Measurements from ENCODE around the gene MELTF.

Gene MELTF

GRCh38 chr3:196995027-196995426 is 34.6 kb downstream of the MELTF start:
- Histone ChIP-seq H3K4me1 (ENCODE audit: control insufficient read depth in 5 of 5, insufficient read depth in 5 of 5, low read length in 5 of 5) (no peaks in the 10 kb centered on the region), H3K4me3 (ENCODE audit: low read depth in 1 of 5, low read length in 5 of 5) (no peak overlapping the region), H3K27ac (ENCODE audit: low read depth, low read length) (no peak overlapping the region)

GRCh38 chr3:196994056-196994455 is 35.6 kb downstream of the MELTF start:
- no peak overlapping the region for H3K9ac ChIP-seq (ENCODE audit: low read length in 5 of 5)
- H3K9me3 ChIP-seq (ENCODE audit: control insufficient read depth in 5 of 5, low read length in 5 of 5) = peaks cover 0 to 4% (median 0%) of the 10 kb centered on the region in 5 donors
- H3K27ac ChIP-seq (ENCODE audit: low read depth, low read length) = no peak overlapping the region
- H3K36me3 ChIP-seq (ENCODE audit: control insufficient read depth in 5 of 5, insufficient read depth in 5 of 5, low read length in 5 of 5) = no peaks in the 10 kb centered on the region
- no peak overlapping the region for H3K4me3 ChIP-seq (ENCODE audit: low read depth in 1 of 5, low read length in 5 of 5)
- no peaks in the 10 kb centered on the region for H3K4me1 ChIP-seq (ENCODE audit: control insufficient read depth in 5 of 5, insufficient read depth in 5 of 5, low read length in 5 of 5)
- H3K27me3 ChIP-seq (ENCODE audit: control insufficient read depth in 5 of 5, insufficient read depth in 4 of 5, low read length in 5 of 5) = peaks cover 0 to 3% (median 0%) of the 10 kb centered on the region in 5 donors

More at GRCh38 chr3:196995027-196995426, 34.6 kb downstream of the MELTF start:
- peaks cover 0 to 2% (median 0%) of the 10 kb centered on the region in 5 donors for H3K27me3 ChIP-seq (ENCODE audit: control insufficient read depth in 5 of 5, insufficient read depth in 4 of 5, low read length in 5 of 5)
- no peaks in the 10 kb centered on the region for H3K36me3 ChIP-seq (ENCODE audit: control insufficient read depth in 5 of 5, insufficient read depth in 5 of 5, low read length in 5 of 5)
- no peak overlapping the region for H3K9ac ChIP-seq (ENCODE audit: low read length in 5 of 5)
- peaks cover 0 to 4% (median 0%) of the 10 kb centered on the region in 5 donors for H3K9me3 ChIP-seq (ENCODE audit: control insufficient read depth in 5 of 5, low read length in 5 of 5)

GRCh38 chr3:196992461-196993065 is 37.1 kb downstream of the MELTF start:
- Histone ChIP-seq H3K4me1 (ENCODE audit: control insufficient read depth in 5 of 5, insufficient read depth in 5 of 5, low read length in 5 of 5) (no peaks in the 10 kb centered on the region), H3K4me3 (ENCODE audit: low read depth in 1 of 5, low read length in 5 of 5) (no peak overlapping the region), H3K27ac (ENCODE audit: low read depth, low read length) (no peak overlapping the region), H3K9ac (ENCODE audit: low read length in 5 of 5) (no peak overlapping the region), H3K36me3 (ENCODE audit: control insufficient read depth in 5 of 5, insufficient read depth in 5 of 5, low read length in 5 of 5) (no peaks in the 10 kb centered on the region), H3K27me3 (ENCODE audit: control insufficient read depth in 5 of 5, insufficient read depth in 4 of 5, low read length in 5 of 5) (peaks cover 0 to 4% (median 3%) of the 10 kb centered on the region in 5 donors), H3K9me3 (ENCODE audit: control insufficient read depth in 5 of 5, low read length in 5 of 5) (no peaks in the 10 kb centered on the region)

GRCh38 chr3:196991581-196992460 is 37.8 kb downstream of the MELTF start:
- peaks cover 0 to 6% (median 3%) of the 10 kb centered on the region in 5 donors for H3K27me3 ChIP-seq (ENCODE audit: control insufficient read depth in 5 of 5, insufficient read depth in 4 of 5, low read length in 5 of 5)
- H3K27ac ChIP-seq (ENCODE audit: low read depth, low read length) = no peak overlapping the region
- no peak overlapping the region for H3K4me3 ChIP-seq (ENCODE audit: low read depth in 1 of 5, low read length in 5 of 5)
- H3K4me1 ChIP-seq (ENCODE audit: control insufficient read depth in 5 of 5, insufficient read depth in 5 of 5, low read length in 5 of 5) = no peaks in the 10 kb centered on the region
- H3K9ac ChIP-seq (ENCODE audit: low read length in 5 of 5) = no peak overlapping the region
- no peaks in the 10 kb centered on the region for H3K9me3 ChIP-seq (ENCODE audit: control insufficient read depth in 5 of 5, low read length in 5 of 5)
- H3K36me3 ChIP-seq (ENCODE audit: control insufficient read depth in 5 of 5, insufficient read depth in 5 of 5, low read length in 5 of 5) = no peaks in the 10 kb centered on the region

GRCh38 chr3:196990601-196991007 is 39.0 kb downstream of the MELTF start:
- Histone ChIP-seq H3K4me3 (ENCODE audit: low read depth in 1 of 5, low read length in 5 of 5) (no peak overlapping the region), H3K27me3 (ENCODE audit: control insufficient read depth in 5 of 5, insufficient read depth in 4 of 5, low read length in 5 of 5) (peaks cover 0 to 6% (median 3%) of the 10 kb centered on the region in 5 donors)

GRCh38 chr3:196989721-196990262 is 39.8 kb downstream of the MELTF start:
- peaks cover 0 to 9% (median 5%) of the 10 kb centered on the region in 5 donors for H3K27me3 ChIP-seq (ENCODE audit: control insufficient read depth in 5 of 5, insufficient read depth in 4 of 5, low read length in 5 of 5)
- no peak overlapping the region for H3K4me3 ChIP-seq (ENCODE audit: low read depth in 1 of 5, low read length in 5 of 5)
- no peaks in the 10 kb centered on the region for H3K9me3 ChIP-seq (ENCODE audit: control insufficient read depth in 5 of 5, low read length in 5 of 5)
- no peak overlapping the region for H3K9ac ChIP-seq (ENCODE audit: low read length in 5 of 5)
- H3K36me3 ChIP-seq (ENCODE audit: control insufficient read depth in 5 of 5, insufficient read depth in 5 of 5, low read length in 5 of 5) = no peaks in the 10 kb centered on the region
- no peaks in the 10 kb centered on the region for H3K4me1 ChIP-seq (ENCODE audit: control insufficient read depth in 5 of 5, insufficient read depth in 5 of 5, low read length in 5 of 5)
- no peak overlapping the region for H3K27ac ChIP-seq (ENCODE audit: low read depth, low read length)

More at GRCh38 chr3:196990601-196991007, 39.0 kb downstream of the MELTF start:
- Histone ChIP-seq H3K9ac (ENCODE audit: low read length in 5 of 5) (no peak overlapping the region), H3K27ac (ENCODE audit: low read depth, low read length) (no peak overlapping the region), H3K36me3 (ENCODE audit: control insufficient read depth in 5 of 5, insufficient read depth in 5 of 5, low read length in 5 of 5) (no peaks in the 10 kb centered on the region), H3K4me1 (ENCODE audit: control insufficient read depth in 5 of 5, insufficient read depth in 5 of 5, low read length in 5 of 5) (no peaks in the 10 kb centered on the region), H3K9me3 (ENCODE audit: control insufficient read depth in 5 of 5, low read length in 5 of 5) (no peaks in the 10 kb centered on the region)

- Histone ChIP-seq H3K9me3 (ENCODE audit: control insufficient read depth in 5 of 5, low read length in 5 of 5) (peaks cover 0 to under 1% (median 0%) of the 10 kb centered on the region in 5 donors), H3K36me3 (ENCODE audit: control insufficient read depth in 5 of 5, insufficient read depth in 5 of 5, low read length in 5 of 5) (no peaks in the 10 kb centered on the region), H3K27ac (ENCODE audit: low read depth, low read length) (no peak overlapping the region), H3K4me1 (ENCODE audit: control insufficient read depth in 5 of 5, insufficient read depth in 5 of 5, low read length in 5 of 5) (no peaks in the 10 kb centered on the region), H3K27me3 (ENCODE audit: control insufficient read depth in 5 of 5, insufficient read depth in 4 of 5, low read length in 5 of 5) (peaks cover 0 to 9% (median 5%) of the 10 kb centered on the region in 5 donors), H3K9ac (ENCODE audit: low read length in 5 of 5) (no peak overlapping the region), H3K4me3 (ENCODE audit: low read depth in 1 of 5, low read length in 5 of 5) (no peak overlapping the region)
These were observed 41.2 kb downstream of the MELTF start for GRCh38 chr3:196988241-196989029.

- Histone ChIP-seq H3K4me1 (ENCODE audit: control insufficient read depth in 5 of 5, insufficient read depth in 5 of 5, low read length in 5 of 5) (no peaks in the 10 kb centered on the region), H3K36me3 (ENCODE audit: control insufficient read depth in 5 of 5, insufficient read depth in 5 of 5, low read length in 5 of 5) (no peaks in the 10 kb centered on the region), H3K27me3 (ENCODE audit: control insufficient read depth in 5 of 5, insufficient read depth in 4 of 5, low read length in 5 of 5) (peaks cover 0 to 9% (median 5%) of the 10 kb centered on the region in 5 donors), H3K27ac (ENCODE audit: low read depth, low read length) (no peak overlapping the region), H3K9me3 (ENCODE audit: control insufficient read depth in 5 of 5, low read length in 5 of 5) (peaks cover 0 to 4% (median 3%) of the 10 kb centered on the region in 5 donors), H3K4me3 (ENCODE audit: low read depth in 1 of 5, low read length in 5 of 5) (no peak overlapping the region), H3K9ac (ENCODE audit: low read length in 5 of 5) (no peak overlapping the region)
These were observed 42.6 kb downstream of the MELTF start for GRCh38 chr3:196987022-196987421.

GRCh38 chr3:196985954-196986885 is 43.4 kb downstream of the MELTF start:
- peaks cover 0 to 4% (median 3%) of the 10 kb centered on the region in 5 donors for H3K9me3 ChIP-seq (ENCODE audit: control insufficient read depth in 5 of 5, low read length in 5 of 5)
- H3K27ac ChIP-seq (ENCODE audit: low read depth, low read length) = no peak overlapping the region
- no peak overlapping the region for H3K4me3 ChIP-seq (ENCODE audit: low read depth in 1 of 5, low read length in 5 of 5)
- H3K4me1 ChIP-seq (ENCODE audit: control insufficient read depth in 5 of 5, insufficient read depth in 5 of 5, low read length in 5 of 5) = no peaks in the 10 kb centered on the region
- H3K27me3 ChIP-seq (ENCODE audit: control insufficient read depth in 5 of 5, insufficient read depth in 4 of 5, low read length in 5 of 5) = peaks cover 0 to 9% (median 5%) of the 10 kb centered on the region in 5 donors
- no peaks in the 10 kb centered on the region for H3K36me3 ChIP-seq (ENCODE audit: control insufficient read depth in 5 of 5, insufficient read depth in 5 of 5, low read length in 5 of 5)
- H3K9ac ChIP-seq (ENCODE audit: low read length in 5 of 5) = no peak overlapping the region

Data from subcutaneous abdominal adipose tissue (tissue), 5 donors.